WTC11 (cell line): Measurements from ENCODE around the gene NRF1.

Experiments
- ATF1 ChIP-seq: sonication (generic); formaldehyde crosslinking; IDR thresholded peaks from 2 replicates; pipeline ENCODE4 v1.8.1; 2023; ENCODE audit warnings: mild to moderate bottlenecking, moderate library complexity, missing genetic modification reagents
- CREB1 ChIP-seq: sonication (generic); formaldehyde crosslinking; IDR thresholded peaks from 2 replicates; pipeline ENCODE4 v1.8.0; 2023; ENCODE audit warnings: mild to moderate bottlenecking, missing genetic modification reagents
- CTCF ChIP-seq: fragments of 200-600 bp; IDR thresholded peaks from 2 replicates; pipeline ENCODE4 v1.8.0; 2022; ENCODE audit warnings: antibody characterized with exemption
- MXD4 ChIP-seq: fragments of 250-450 bp; sonication (Bioruptor Pico); IDR thresholded peaks from 2 replicates; pipeline ENCODE4 v1.8.0; 2021; ENCODE audit warnings: mild to moderate bottlenecking, moderate library complexity, borderline replicate concordance
- USF2 ChIP-seq: sonication (generic); formaldehyde crosslinking; IDR thresholded peaks from 2 replicates; pipeline ENCODE4 v1.8.1; 2023; ENCODE audit warnings: mild to moderate bottlenecking, missing genetic modification reagents, moderate library complexity
- TF ChIP-seq, protein P1 (sequence below): sonication (generic); formaldehyde crosslinking; IDR thresholded peaks from 2 replicates; pipeline ENCODE4 v1.8.0; 2022; ENCODE audit warnings: mild to moderate bottlenecking, missing genetic modification reagents
- TF ChIP-seq, protein P2 (sequence below): sonication (generic); formaldehyde crosslinking; IDR thresholded peaks from 2 replicates; pipeline ENCODE4 v1.8.1; 2022; ENCODE audit warnings: low read depth, missing genetic modification reagents, borderline replicate concordance

GRCh38 chr7:129803546-129804081 is 192.1 kb downstream of the NRF1 start:
- TF ChIP-seq USF2 (no peak), CTCF (no peak), MXD4 (CRISPR knock-in tag) (no peak), ATF1 (CRISPR knock-in tag) (no peak), CREB1 (CRISPR knock-in tag) (no peak)
- TF ChIP-seq, protein P1, sequence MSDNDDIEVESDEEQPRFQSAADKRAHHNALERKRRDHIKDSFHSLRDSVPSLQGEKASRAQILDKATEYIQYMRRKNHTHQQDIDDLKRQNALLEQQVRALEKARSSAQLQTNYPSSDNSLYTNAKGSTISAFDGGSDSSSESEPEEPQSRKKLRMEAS (CRISPR knock-in tag), result no peak
- TF ChIP-seq, protein P2, sequence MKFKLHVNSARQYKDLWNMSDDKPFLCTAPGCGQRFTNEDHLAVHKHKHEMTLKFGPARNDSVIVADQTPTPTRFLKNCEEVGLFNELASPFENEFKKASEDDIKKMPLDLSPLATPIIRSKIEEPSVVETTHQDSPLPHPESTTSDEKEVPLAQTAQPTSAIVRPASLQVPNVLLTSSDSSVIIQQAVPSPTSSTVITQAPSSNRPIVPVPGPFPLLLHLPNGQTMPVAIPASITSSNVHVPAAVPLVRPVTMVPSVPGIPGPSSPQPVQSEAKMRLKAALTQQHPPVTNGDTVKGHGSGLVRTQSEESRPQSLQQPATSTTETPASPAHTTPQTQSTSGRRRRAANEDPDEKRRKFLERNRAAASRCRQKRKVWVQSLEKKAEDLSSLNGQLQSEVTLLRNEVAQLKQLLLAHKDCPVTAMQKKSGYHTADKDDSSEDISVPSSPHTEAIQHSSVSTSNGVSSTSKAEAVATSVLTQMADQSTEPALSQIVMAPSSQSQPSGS (CRISPR knock-in tag), result no peak
